GM21723 (cell line): ENCODE data around the gene AGPAT2.

Source experiments
- ATAC-seq: cut with Tn5 transposase; IDR thresholded peaks from one replicate; pipeline ENCODE4 v1.9.1; 2021; ENCODE audit warnings: mild to moderate bottlenecking, moderate library complexity; ENCODE audit not compliant: unreplicated experiment

Gene AGPAT2

DNA sequence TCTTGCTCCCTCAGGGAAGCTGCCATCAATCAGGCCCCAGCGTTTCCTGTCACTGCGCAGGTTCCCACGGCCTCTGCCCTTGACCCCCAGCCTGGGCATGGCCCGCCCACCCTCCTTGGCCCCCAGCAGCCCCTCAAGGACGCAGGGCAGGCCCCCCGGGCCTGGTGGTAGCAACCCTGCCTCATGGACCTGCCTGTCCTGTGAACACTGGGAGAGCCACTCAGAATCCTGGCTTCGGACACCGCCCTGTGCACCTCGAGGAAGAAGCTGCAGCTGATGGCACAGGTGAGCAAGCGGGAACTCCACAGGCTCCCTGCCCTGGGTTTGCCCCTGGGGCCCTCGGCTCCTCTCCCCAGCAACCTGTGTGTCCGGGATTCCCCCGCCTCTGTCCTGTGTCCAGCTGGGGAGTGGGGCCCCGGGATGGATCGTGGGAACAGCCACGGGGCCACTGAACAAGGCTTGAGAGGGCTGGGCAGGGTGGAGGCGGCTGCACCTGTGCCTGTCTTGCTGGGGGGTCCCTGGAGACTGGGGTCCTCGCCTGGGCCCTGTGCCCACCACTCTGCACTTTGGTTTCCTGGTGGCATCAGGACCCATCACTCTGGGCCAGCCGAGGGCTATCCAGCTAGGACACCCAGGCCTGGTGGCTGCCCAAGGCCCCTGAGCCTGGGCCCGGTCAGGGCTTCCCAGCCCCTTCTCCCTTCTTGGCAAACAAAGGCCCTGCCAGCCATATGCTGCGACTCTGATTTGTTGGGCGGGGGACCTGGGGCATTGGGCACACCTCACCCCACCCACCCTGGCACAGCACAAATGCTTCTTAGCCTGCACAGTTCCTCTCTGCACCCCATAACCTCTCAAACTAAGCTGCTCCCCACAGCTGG, 58.0 kb downstream of the AGPAT2 start:
- ATAC-seq = no peak

DNA sequence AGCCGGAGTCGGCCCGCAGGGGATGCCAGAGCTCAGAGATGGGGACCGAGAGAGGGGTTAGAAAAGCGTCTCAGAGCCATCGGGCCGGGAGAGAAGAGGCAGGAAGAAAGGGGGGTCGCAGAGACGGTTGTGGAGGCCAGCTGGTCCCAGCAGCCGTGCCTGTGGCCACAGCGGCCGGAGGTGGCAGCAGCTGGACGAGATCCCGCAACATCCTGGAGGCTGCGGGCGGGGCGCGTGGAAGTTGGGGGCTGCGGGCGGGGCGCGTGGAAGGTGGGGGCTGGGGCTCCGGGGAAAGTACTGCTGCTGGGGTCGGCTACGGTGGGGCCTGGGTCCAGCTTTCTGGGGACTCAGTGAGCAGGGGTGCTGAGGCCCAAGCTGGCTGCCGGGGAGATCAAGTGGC, 59.0 kb downstream of the AGPAT2 start:
- no peak for ATAC-seq

DNA sequence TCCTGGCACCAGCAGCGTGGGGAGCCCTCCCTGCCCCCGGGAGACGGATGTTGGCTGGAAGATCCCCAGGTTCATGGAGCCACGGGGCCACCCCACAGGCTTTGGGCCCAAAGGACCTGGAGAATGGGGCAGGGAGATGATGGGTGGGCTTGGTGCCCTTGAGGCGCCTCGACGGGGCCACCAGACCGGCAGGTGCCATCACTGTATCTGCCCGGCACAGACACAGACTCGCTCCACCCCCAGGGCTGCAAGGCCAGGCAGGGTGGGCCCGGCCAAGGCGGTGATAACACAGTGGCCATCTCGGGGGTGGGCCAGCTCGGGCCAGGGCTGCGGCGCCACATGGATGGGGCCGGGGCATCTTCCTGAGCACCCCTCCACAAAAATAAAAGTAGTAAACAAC, 59.6 kb downstream of the AGPAT2 start:
- no peak for ATAC-seq

DNA sequence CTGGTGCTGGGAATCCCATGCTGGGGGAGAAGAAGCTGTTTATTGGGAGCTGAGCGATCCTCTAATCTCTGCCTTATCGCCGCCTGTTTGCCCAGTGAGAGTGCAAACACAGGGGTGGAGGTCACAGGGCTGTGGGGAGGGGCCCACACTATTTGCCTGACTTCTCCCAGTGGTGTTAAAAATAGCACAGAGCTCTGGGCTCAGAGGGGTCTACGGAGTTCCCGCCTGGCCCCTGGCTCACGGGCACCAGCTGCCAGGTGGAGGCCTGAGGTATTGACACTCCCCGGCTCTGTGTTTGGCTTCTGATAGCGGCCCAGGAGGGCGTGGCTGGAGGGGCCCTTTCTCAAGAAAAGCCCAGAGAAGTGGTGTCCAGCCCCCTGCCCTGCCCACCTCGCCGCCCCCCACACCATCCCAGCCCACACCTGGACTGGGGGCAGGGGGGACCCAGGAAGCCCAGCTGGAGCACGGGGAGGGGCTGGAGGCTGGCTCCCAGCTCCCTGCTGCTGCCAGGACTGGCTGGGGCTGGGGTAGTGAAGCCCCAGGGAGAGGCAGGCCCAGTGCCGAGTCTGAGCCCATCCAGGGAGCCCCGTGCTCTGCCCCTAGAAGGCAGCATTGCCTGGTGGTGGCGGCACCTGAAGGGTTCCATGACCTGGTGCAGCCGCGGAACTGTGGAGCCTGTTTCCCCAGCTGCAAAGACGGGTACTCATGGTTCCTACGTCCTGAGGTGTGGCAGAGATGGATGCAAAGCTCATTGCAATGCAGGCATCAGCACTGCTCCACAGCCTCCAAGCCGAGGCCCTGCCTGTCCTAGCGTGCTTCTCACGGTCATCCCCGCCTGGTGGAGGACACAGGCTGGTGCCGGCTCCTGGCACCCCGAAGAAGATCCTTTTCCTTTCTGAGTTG, 60.3 kb downstream of the AGPAT2 start:
- ATAC-seq = no peak

DNA sequence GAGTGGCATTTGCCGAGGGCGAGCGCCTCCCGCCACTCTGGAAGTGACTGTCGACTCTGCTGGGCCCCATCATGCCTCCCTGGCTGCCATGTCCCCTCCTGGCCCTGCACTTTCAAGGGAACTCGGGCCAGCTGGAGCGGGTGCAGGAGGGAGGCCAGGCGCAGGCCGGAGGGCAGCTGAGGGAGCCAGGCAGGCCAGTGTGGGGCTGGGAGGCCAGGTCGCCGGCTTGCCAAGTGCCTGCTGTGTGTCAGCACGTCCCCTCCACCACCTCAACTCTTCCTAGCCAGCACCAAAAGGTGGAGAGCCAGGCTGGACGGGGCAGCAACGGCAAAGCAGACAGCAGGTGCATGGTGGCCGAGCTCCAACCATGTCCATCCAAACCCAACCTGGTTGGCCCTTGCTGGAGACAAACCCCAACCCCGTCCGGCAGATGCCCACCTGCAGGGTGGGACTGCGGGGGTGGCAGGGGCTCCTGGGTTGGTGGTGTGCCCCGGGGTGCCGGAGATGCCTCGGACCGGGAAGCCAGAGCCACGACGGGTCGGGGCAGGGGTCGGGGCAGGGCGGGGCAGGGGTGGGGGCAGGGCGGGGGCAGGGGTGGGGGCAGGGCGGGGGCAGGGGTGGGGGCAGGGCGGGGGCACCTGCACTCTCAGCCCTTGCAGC, 61.1 kb downstream of the AGPAT2 start:
- no peak for ATAC-seq

DNA sequence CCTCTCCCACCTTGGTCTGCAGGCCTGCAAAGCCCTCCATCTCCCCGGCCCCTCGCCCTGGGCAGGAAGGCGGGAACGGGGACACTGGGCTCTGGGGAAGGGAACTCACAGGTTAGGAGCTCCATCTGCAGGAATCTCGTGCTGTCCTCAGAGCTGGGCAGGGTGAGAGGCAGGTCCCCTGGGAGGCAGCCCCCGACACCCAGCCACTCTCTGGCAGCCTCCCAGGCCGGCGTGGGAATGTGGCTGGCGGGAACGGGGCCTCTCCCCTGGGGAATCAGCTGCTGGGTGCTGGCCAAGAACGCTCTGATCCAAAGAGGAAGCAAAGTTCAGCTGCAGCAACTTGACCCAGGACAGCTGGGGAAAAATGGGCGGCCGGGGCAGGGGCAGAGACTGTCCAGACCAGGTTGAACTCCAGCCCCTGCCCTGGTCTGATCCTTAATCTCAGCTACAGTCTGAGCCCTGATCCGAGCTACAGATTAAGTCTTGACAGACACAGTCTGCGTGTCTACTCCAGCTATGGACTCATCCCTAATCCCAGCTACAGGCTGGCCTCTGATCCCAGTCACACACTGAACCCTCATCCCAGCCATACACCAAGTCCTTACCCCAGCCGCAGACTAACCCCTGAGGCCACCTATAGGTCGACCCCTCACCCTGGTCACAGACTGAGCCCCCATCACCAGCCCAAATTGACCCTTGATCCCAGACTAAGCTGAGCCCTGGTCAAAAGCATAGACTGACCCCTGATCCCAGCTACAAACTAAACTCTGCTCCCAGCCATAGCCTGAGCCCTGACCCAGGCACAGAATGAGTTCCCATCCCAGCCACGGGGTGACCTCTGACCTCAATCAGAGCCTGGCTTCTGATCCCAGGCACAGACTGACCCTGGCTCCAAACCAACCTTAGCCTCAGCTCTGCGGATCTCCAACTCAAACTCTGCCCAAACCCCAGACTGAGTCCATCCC, 61.9 kb downstream of the AGPAT2 start:
- no peak for ATAC-seq

DNA sequence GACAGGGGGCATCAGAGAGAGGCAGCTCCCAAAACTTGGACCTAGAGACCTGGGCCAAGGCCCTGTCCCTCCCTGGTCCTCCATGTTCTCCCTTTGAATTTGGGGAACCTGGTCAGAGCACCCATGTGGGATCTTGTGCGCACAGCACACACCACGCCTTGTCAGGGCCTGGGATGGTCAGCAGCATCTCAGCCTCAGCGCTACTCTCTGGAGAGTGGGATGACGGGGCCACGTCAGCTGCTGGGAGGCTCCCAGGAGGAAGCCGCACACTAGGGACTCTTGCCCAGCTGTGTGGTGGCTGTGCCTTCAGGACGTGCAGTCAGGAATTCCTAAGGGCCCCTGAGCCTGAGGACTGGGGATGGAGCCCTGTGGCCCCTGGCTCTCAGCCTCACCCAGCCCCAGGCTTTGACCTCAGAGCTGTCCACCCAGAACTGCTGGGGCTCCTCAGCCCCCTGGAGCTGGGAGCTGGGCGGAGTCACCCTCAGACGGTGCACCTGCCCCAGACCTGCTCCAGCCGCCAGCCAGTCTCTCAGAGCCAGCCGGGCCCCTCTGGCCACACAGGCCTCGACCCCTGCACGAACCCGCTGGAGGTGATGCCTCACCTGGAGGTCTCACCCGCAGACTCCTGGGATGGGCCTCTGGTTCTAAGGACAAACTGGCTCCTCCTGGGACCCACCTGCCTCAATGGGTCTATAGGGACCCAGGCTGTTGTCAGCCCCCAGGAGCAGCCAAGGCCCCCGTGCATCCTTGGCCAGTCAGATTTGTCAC, 62.9 kb downstream of the AGPAT2 start:
- no peak for ATAC-seq

DNA sequence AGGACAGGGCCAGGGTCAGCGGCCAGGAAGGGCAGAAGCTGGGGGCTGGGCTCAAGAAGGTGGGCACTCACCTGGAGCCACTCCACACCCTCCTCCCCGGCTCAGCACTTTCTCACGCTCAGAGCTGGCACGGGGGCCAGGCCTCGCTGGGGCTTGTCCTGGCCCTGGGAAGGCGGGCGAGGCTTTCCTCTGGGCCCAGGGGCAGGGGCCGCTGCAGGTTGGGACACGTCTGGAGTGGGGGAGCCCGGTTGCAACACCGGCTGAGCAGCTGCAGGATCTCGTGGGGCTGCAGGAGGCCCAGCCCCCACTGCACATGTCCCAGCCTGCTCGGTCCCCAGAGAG, 63.4 kb downstream of the AGPAT2 start:
- no peak for ATAC-seq
